Peyer's patch (tissue), 4 donors: ENCODE measurements around the gene CREBBP.

Experiments
- CTCF ChIP-seq, 6 experiments: fragments of 450-650 bp in 4 of 6; fragments of 200-600 bp in 2 of 6; sonication (generic) in 1 of 6; IDR thresholded peaks; one replicate each; pipeline ENCODE4 v1.5.1; 2017 to 2019; ENCODE audit warnings: antibody characterized with exemption in 6 of 6, mild to moderate bottlenecking in 3 of 6, moderate library complexity in 1 of 6
- POLR2A ChIP-seq, 2 donors: fragments of 450-650 bp; IDR thresholded peaks; one replicate each; pipeline ENCODE4 v1.5.1; 2017; ENCODE audit warnings: antibody characterized with exemption in 2 of 2, mild to moderate bottlenecking in 2 of 2, moderate library complexity in 2 of 2

- no peak for TF ChIP-seq CTCF (IDR thresholded peaks at IDR 0.05)
- no peak for TF ChIP-seq POLR2A (IDR thresholded peaks at IDR 0.05)
Observed at GRCh38 chr16:3878610-3879009, 1.9 kb downstream of the CREBBP start.
